CD4-positive, alpha-beta T cell treated with Interleukin-15 for 4 hours (primary cell): ENCODE data around the gene GREB1L.

Experiments used
- DNase-seq: peaks from one replicate; pipeline ENCODE4 v3.0.0-alpha.2; 2020; ENCODE audit warnings: low spot score

The GREB1L gene

GRCh38 chr18:21449367-21450290 is 207.6 kb downstream of the GREB1L start:
- no peak for DNase-seq

GRCh38 chr18:21450503-21450902 is 208.5 kb downstream of the GREB1L start:
- DNase-seq: no peak

- no peak for DNase-seq
These were observed 208.9 kb downstream of the GREB1L start for GRCh38 chr18:21450913-21451312.

- DNase-seq: no peak
These were observed 209.8 kb downstream of the GREB1L start for GRCh38 chr18:21451851-21452250.

GRCh38 chr18:21452276-21452780 is 210.3 kb downstream of the GREB1L start:
- DNase-seq: no peak

- no peak for DNase-seq
These were observed 210.9 kb downstream of the GREB1L start for GRCh38 chr18:21452796-21453510.

- no peak for DNase-seq
These were observed 211.5 kb downstream of the GREB1L start for GRCh38 chr18:21453511-21453901.

GRCh38 chr18:21454725-21455124 is 212.7 kb downstream of the GREB1L start:
- no peak for DNase-seq

GRCh38 chr18:21456428-21457178 is 214.6 kb downstream of the GREB1L start:
- DNase-seq: no peak

GRCh38 chr18:21457179-21457535 is 215.1 kb downstream of the GREB1L start:
- no peak for DNase-seq

- no peak for DNase-seq
These were observed 216.3 kb downstream of the GREB1L start for GRCh38 chr18:21458310-21458709.

- DNase-seq: no peak
These were observed 216.8 kb downstream of the GREB1L start for GRCh38 chr18:21458788-21459187.

- DNase-seq: no peak
These were observed 217.8 kb downstream of the GREB1L start for GRCh38 chr18:21459706-21460286.

- DNase-seq: no peak
These were observed 219.4 kb downstream of the GREB1L start for GRCh38 chr18:21461460-21461859.

- no peak for DNase-seq
These were observed 221.7 kb downstream of the GREB1L start for GRCh38 chr18:21463718-21464117.

- no peak for DNase-seq
These were observed 226.6 kb downstream of the GREB1L start for GRCh38 chr18:21468514-21469164.

- DNase-seq: no peak
These were observed 230.7 kb downstream of the GREB1L start for GRCh38 chr18:21472741-21473140.

GRCh38 chr18:21474621-21475020 is 232.6 kb downstream of the GREB1L start:
- no peak for DNase-seq

- no peak for DNase-seq
These were observed 237.7 kb downstream of the GREB1L start for GRCh38 chr18:21479721-21480120.

- DNase-seq: no peak
These were observed 239.7 kb downstream of the GREB1L start for GRCh38 chr18:21481739-21482138.

GRCh38 chr18:21483051-21483450 is 241.0 kb downstream of the GREB1L start:
- no peak for DNase-seq
